ENCODE measurements around the gene TBXAS1. TPM values are rescaled to one million over a fixed set of nuclear protein-coding genes. Genes with fewer than 3 reads are reported as not detected.

Gene TBXAS1
- total and polyA plus RNA-seq, 8 donors, result 0.74 to 18.4 (median 2.2) TPM

- Histone ChIP-seq H3K4me3 (no peak overlapping the region), H3K36me3 (no peaks in the 10 kb centered on the region), H3K27me3 (no peaks in the 10 kb centered on the region), H3K27ac (no peak overlapping the region), H3K4me1 (no peaks in the 10 kb centered on the region), H3K9me3 (no peaks in the 10 kb centered on the region)
- 85 to 92% methylated on average over 3 of the region's 3 CpGs for WGBS, 2 donors
- TF ChIP-seq CTCF (IDR thresholded peaks at IDR 0.05), result no peak
- DNase-seq (no peak), FAIRE-seq (no peak), ATAC-seq (no peak)
- intact Hi-C loops (cut with DNase I), result no loop called here
These were observed 118.0 kb downstream of the TBXAS1 start for GRCh38 chr7:139947021-139947420.

DNA sequence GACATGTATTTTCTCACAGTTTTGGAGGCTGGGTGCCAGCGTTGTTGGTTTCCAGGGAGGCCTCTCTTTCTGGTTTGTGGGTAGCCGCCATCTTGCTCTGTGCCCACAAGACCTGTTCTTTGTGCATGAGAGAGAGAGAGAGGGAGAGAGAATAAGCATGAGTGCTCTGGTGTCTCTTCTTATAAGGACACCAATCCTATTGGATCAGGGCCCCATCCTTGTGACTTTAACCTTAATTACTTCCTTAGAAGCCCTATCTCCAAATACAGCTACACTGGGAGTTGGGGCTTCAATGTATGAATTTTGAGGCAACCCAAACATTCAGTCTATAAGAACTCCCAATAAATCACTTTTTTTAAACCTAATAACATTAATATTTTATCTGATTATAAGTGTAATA is 119.1 kb downstream of the TBXAS1 start:
- no peaks in the 10 kb centered on the region for H3K9me3 ChIP-seq
- no peak overlapping the region for H3K27ac ChIP-seq
- ATAC-seq (no peak), FAIRE-seq (no peak), DNase-seq (no peak)
- intact Hi-C loops (cut with DNase I), result no loop called here
- WGBS, 2 donors, result 95% methylated on average over 2 of the region's 2 CpGs
- no peak overlapping the region for H3K4me3 ChIP-seq
- no peak for TF ChIP-seq CTCF (IDR thresholded peaks at IDR 0.05)
- no peaks in the 10 kb centered on the region for H3K27me3 ChIP-seq
- no peaks in the 10 kb centered on the region for H3K4me1 ChIP-seq
- H3K36me3 ChIP-seq, result no peaks in the 10 kb centered on the region

DNA sequence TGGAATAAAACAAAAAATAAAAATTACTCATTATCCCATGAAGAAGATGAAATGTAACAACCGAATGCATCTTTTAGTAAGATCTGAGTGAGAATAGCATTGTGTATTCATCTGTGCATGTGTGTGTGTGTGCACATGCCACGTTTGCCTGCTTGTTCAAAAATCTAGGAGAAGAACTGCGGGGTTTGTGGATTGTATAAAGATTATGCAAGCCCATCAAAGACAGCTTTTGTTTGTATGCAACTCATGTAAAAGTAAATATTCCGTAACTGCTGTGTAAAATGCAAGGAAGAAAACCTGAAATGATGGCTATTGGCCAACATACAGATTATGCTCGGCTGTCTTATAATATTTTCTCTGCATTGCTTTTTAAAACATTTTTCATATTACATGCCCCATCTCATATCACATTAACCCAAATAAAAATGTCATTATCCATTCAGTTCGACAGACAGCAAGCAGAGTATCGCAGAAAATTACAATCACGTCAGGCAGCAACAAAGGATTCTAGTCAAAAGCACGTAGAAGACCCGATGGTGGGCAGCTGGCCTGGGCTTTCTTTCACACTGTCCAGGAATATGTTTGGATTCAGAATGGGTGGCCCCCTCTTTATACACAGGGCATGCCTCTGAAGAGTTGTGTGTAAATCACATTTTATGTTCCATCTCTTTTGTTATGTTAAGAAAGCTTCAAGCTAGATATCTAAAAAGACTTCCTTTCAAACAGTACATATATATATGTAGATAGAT is 119.7 kb downstream of the TBXAS1 start:
- intact Hi-C loops (cut with DNase I), result no loop called here
- ATAC-seq (no peak), FAIRE-seq (no peak), DNase-seq (no peak)
- H3K4me3 ChIP-seq, result no peak overlapping the region
- H3K9me3 ChIP-seq, result no peaks in the 10 kb centered on the region
- 84 to 86% methylated on average over 10 of the region's 10 CpGs for WGBS, 2 donors
- no peak for TF ChIP-seq CTCF (IDR thresholded peaks at IDR 0.05)
- no peak overlapping the region for H3K27ac ChIP-seq
- H3K27me3 ChIP-seq, result no peaks in the 10 kb centered on the region
- H3K4me1 ChIP-seq, result no peaks in the 10 kb centered on the region
- no peaks in the 10 kb centered on the region for H3K36me3 ChIP-seq

GRCh38 chr7:139949629-139950028 is 120.6 kb downstream of the TBXAS1 start:
- H3K9me3 ChIP-seq, result no peaks in the 10 kb centered on the region
- ATAC-seq, result peak in 1 of 4 donors; percentile 37
- no peaks in the 10 kb centered on the region for H3K4me1 ChIP-seq
- no peak overlapping the region for H3K4me3 ChIP-seq
- FAIRE-seq, result no peak
- TF ChIP-seq CTCF (IDR thresholded peaks at IDR 0.05), result no peak
- intact Hi-C loops (cut with DNase I), result no loop called here
- WGBS, 2 donors, result 97 to 98% methylated on average over 3 of the region's 3 CpGs
- H3K36me3 ChIP-seq, result no peaks in the 10 kb centered on the region
- no peaks in the 10 kb centered on the region for H3K27me3 ChIP-seq
- no peak overlapping the region for H3K27ac ChIP-seq
- DNase-seq, result no peak

- no peak overlapping the region for H3K4me3 ChIP-seq
- FAIRE-seq, result no peak
- WGBS, 2 donors, result 31 to 35% methylated on average over 10 of the region's 10 CpGs
- intact Hi-C loops (cut with DNase I), result no loop called here
- peak; percentile 61 to 93 (median 82) for ATAC-seq
- no peak overlapping the region for H3K27ac ChIP-seq
- TF ChIP-seq CTCF (IDR thresholded peaks at IDR 0.05), result no peak
- no peaks in the 10 kb centered on the region for H3K36me3 ChIP-seq
- DNase-seq, result no peak
- no peaks in the 10 kb centered on the region for H3K27me3 ChIP-seq
- no peaks in the 10 kb centered on the region for H3K9me3 ChIP-seq
- no peaks in the 10 kb centered on the region for H3K4me1 ChIP-seq
These were observed 121.9 kb downstream of the TBXAS1 start for GRCh38 chr7:139950881-139951525.
